ENCODE results near the gene GPR62.

- TF ChIP-seq EZH2 (IDR thresholded peaks at IDR 0.05; ENCODE audit: borderline replicate concordance, low read depth, low read length, severe bottlenecking): no peak
- no peak for TF ChIP-seq CTCF (IDR thresholded peaks at IDR 0.05; ENCODE audit: extremely low read depth in 1 of 2, insufficient read depth in 1 of 2, low read depth in 1 of 2, low read length in 2 of 2)
These were observed 49.8 kb downstream of the GPR62 start for GRCh38 chr3:52004906-52005395.

Measured in endothelial cell of umbilical vein (primary cell).